Parathyroid adenoma (tissue), 2 donors: ENCODE measurements around the gene USP46.

Experiments
- H2AFZ ChIP-seq: fragments of 300-600 bp; sonication (generic); one replicate; pipeline ENCODE4 v1.7.0; 2017; ENCODE audit warnings: antibody characterized with exemption, mild to moderate bottlenecking
- H3K27ac ChIP-seq: fragments of 300-600 bp; sonication (generic); one replicate; pipeline ENCODE4 v1.7.0; 2017
- H3K27me3 ChIP-seq: fragments of 300-600 bp; sonication (generic); one replicate; pipeline ENCODE4 v1.7.0; 2017; ENCODE audit warnings: low read length; ENCODE audit not compliant: control insufficient read depth, insufficient read depth
- H3K36me3 ChIP-seq: fragments of 300-600 bp; sonication (generic); one replicate; pipeline ENCODE4 v1.7.0; 2017; ENCODE audit warnings: low read length; ENCODE audit not compliant: control insufficient read depth, insufficient read depth
- H3K4me1 ChIP-seq: fragments of 300-600 bp; sonication (generic); one replicate; pipeline ENCODE4 v1.7.0; 2017; ENCODE audit warnings: control low read depth
- H3K4me2 ChIP-seq: fragments of 300-600 bp; sonication (generic); one replicate; pipeline ENCODE4 v1.7.0; 2017; ENCODE audit warnings: low read length
- H3K4me3 ChIP-seq: fragments of 300-600 bp; sonication (generic); one replicate; pipeline ENCODE4 v1.7.0; 2017; ENCODE audit warnings: low read depth, low read length
- H3K79me2 ChIP-seq: fragments of 300-600 bp; sonication (generic); one replicate; pipeline ENCODE4 v1.7.0; 2017; ENCODE audit warnings: control low read depth
- H3K9ac ChIP-seq: fragments of 300-600 bp; sonication (generic); one replicate; pipeline ENCODE4 v1.7.0; 2017; ENCODE audit warnings: mild to moderate bottlenecking
- H3K9me3 ChIP-seq: fragments of 300-600 bp; sonication (generic); one replicate; pipeline ENCODE4 v1.7.0; 2017; ENCODE audit warnings: low read length; ENCODE audit not compliant: control insufficient read depth
- TF ChIP-seq, protein P1 (sequence below): fragments of 300-600 bp; sonication (generic); IDR thresholded peaks from one replicate; pipeline ENCODE4 v1.7.0; 2017; ENCODE audit warnings: antibody characterized with exemption, mild to moderate bottlenecking
- donor health status: primary hyperparathyroidism.

The USP46 gene, protein sequence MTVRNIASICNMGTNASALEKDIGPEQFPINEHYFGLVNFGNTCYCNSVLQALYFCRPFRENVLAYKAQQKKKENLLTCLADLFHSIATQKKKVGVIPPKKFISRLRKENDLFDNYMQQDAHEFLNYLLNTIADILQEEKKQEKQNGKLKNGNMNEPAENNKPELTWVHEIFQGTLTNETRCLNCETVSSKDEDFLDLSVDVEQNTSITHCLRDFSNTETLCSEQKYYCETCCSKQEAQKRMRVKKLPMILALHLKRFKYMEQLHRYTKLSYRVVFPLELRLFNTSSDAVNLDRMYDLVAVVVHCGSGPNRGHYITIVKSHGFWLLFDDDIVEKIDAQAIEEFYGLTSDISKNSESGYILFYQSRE

DNA sequence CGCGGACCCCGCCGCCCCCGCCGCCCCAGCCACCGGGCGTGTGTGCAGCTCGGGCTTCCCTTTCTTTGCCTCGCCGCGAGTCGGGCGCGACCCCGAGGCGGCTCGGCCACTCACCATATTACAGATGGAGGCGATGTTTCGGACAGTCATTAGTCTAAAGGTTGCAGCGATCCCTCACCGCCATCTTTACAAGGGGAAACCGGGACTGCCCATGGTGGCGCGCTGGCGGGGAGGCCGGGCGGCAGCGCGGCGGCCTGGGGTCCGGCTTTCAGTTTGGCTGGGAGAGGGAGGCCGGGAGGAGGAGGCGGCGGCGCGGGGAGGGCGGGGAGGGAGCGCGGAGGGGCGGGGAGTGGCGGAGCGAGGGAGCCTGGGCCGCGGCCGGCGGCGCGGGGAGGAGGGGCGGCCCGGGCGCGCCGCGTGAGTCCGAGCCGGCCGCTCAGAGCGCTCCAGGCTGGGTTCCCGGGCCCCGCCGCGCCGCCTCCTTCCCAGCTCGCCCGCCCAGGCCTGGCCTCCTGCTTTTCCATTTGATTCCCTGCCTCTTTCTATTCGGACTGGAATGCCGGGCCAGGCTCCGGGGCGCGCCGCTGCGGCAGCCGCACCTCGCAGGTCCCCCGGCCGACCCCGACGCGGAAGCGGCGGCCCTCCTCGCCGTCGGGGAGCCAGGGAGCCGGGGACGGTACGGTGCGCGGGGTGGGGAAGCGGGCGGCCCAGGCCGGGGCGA is at the start of gene USP46:
TSS of gene USP46 (minus strand) at position 301 of the 721 bp plus-strand sequence. CDS start at position 150, 151 bp downstream.
- peak within 1 kb of the TSS; percentile 60 for H3K27ac ChIP-seq
- no peaks in the 10 kb centered on the region for H3K4me1 ChIP-seq
- no peaks in the 10 kb centered on the region for H3K9me3 ChIP-seq
- peak within 1 kb of the TSS; percentile 19 for H3K9ac ChIP-seq
- H3K4me2 ChIP-seq = peak within 1 kb of the TSS; percentile 64
- H2AFZ ChIP-seq = peak within 1 kb of the TSS; percentile 91
- H3K36me3 ChIP-seq = no peaks in the 10 kb centered on the region
- H3K79me2 ChIP-seq = no peaks in the 10 kb centered on the region
- peak within 1 kb of the TSS; percentile 69 for H3K4me3 ChIP-seq
- no peaks in the 10 kb centered on the region for H3K27me3 ChIP-seq
- TF ChIP-seq, protein P1, sequence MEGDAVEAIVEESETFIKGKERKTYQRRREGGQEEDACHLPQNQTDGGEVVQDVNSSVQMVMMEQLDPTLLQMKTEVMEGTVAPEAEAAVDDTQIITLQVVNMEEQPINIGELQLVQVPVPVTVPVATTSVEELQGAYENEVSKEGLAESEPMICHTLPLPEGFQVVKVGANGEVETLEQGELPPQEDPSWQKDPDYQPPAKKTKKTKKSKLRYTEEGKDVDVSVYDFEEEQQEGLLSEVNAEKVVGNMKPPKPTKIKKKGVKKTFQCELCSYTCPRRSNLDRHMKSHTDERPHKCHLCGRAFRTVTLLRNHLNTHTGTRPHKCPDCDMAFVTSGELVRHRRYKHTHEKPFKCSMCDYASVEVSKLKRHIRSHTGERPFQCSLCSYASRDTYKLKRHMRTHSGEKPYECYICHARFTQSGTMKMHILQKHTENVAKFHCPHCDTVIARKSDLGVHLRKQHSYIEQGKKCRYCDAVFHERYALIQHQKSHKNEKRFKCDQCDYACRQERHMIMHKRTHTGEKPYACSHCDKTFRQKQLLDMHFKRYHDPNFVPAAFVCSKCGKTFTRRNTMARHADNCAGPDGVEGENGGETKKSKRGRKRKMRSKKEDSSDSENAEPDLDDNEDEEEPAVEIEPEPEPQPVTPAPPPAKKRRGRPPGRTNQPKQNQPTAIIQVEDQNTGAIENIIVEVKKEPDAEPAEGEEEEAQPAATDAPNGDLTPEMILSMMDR = no peak

DNA sequence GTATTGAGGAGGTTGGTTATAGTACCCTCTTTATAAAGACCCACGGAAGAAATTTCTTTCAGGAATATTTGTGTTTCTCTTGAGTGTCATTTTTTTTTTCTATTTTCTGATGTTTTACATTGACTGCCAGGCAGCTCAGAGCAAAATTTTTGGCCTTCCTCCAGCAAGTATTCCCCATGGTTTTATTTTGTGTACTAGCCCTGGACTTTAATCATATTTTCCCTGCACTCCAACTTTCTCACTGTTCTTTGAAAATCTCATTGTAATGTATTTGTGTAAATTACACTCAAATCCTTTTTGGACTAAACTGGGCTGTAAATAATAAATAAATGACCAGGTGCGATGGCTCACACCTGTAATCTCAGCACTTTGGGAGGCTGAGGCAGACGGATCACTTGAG is 45.6 kb upstream of the USP46 start:
- Histone ChIP-seq H3K79me2 (no peaks in the 10 kb centered on the region), H3K36me3 (no peaks in the 10 kb centered on the region), H3K4me2 (no peak overlapping the region), H3K27ac (no peak overlapping the region), H3K27me3 (no peaks in the 10 kb centered on the region), H2AFZ (no peak overlapping the region), H3K9me3 (no peaks in the 10 kb centered on the region), H3K9ac (no peak overlapping the region), H3K4me3 (no peak overlapping the region), H3K4me1 (no peaks in the 10 kb centered on the region)
- TF ChIP-seq, protein P1 = no peak

DNA sequence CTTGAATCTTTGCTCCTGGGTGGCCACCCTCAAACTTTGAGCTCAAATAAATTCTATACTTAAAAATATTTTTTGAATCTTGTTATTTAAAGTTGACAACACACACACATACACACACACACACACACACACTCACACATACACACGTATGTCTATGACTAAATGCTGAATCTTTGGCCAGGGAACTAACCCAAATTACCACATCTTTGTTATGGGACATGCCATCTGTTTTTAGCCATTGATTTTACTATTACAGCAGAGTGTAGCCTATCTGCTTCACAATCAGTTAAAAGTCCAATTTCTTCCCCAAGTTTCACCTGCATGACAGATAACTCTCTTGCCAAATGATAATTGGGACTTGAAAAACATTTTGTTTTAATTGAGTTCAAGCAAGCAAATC is 45.0 kb upstream of the USP46 start:
- no peaks in the 10 kb centered on the region for H3K79me2 ChIP-seq
- no peak overlapping the region for H3K9ac ChIP-seq
- H3K9me3 ChIP-seq = no peaks in the 10 kb centered on the region
- H3K27me3 ChIP-seq = no peaks in the 10 kb centered on the region
- TF ChIP-seq, protein P1 = no peak
- H3K27ac ChIP-seq = no peak overlapping the region
- H3K4me3 ChIP-seq = no peak overlapping the region
- H3K4me1 ChIP-seq = no peaks in the 10 kb centered on the region
- no peak overlapping the region for H3K4me2 ChIP-seq
- H2AFZ ChIP-seq = no peak overlapping the region
- H3K36me3 ChIP-seq = no peaks in the 10 kb centered on the region

DNA sequence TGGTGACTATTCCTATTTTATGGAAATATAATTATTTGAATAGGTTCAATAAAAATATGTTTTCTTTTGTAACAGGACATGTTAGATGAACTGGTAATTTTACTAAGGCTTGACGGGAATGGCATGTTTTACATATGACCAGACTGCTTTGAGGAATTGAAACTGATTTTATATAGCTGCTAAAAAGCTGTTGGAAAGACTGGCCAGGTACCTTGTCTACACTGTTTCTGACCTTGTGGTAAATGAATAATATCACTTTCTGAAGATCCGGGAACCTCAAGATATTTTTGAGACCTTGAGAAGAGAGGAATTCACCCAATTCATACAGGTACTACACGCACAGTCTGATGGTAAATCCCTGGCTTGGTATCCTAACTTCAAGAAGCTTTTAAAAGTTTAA is 42.1 kb upstream of the USP46 start:
- Histone ChIP-seq H3K9me3 (no peaks in the 10 kb centered on the region), H3K4me2 (no peak overlapping the region), H2AFZ (no peak overlapping the region), H3K79me2 (no peaks in the 10 kb centered on the region), H3K9ac (no peak overlapping the region), H3K27ac (no peak overlapping the region), H3K4me3 (no peak overlapping the region), H3K36me3 (no peaks in the 10 kb centered on the region), H3K4me1 (no peaks in the 10 kb centered on the region), H3K27me3 (no peaks in the 10 kb centered on the region)
- TF ChIP-seq, protein P1 = no peak
